AG04450 (cell line): Measurements from ENCODE around the gene RFX2. TPM values are rescaled to one million over a fixed set of nuclear protein-coding genes. Genes with fewer than 3 reads are reported as not detected.

ENCODE experiments used
- CTCF ChIA-PET: fragments of 300-600, 350-600 bp; formaldehyde crosslinking; extraction: SDS; loops from one replicate; lab custom pipeline; 2022; ENCODE audit warnings: antibody characterized with exemption, inconsistent platforms; lab: Charles Lee
- POLR2A ChIA-PET: fragments of 350-600 bp; formaldehyde crosslinking; extraction: SDS; loops from one replicate; lab custom pipeline; 2021; ENCODE audit warnings: antibody characterized with exemption, inconsistent platforms; lab: Yijun Ruan, JAX
- DNase-seq: peaks from one replicate; pipeline ENCODE4 v3.0.0-alpha.2; 2011; ENCODE audit warnings: low read depth, low spot score
- H3K27ac ChIP-seq: one replicate; pipeline ENCODE4 v1.5.1; 2012; ENCODE audit warnings: low read depth, low read length, control low read depth
- H3K27me3 ChIP-seq: one replicate; pipeline ENCODE4 v1.6.0; 2012; ENCODE audit warnings: low read length; ENCODE audit not compliant: control insufficient read depth, insufficient read depth
- H3K4me3 ChIP-seq: 2 replicates; pipeline ENCODE4 v1.5.1; 2011; ENCODE audit warnings: mild to moderate bottlenecking, low read depth, low read length, control low read depth
- H3K9me3 ChIP-seq: 2 replicates; pipeline ENCODE4 v1.5.1; 2012; ENCODE audit warnings: low read length; ENCODE audit not compliant: control insufficient read depth, insufficient read depth
- polyA plus RNA-seq: library from polyadenylated mRNA; depleted of rRNA; stranded (reverse); fragments of >200 nt; gene quantifications from 2 replicates; pipeline ENCODE4 v1.2.3, GENCODE V29; 2011
- TF ChIP-seq, protein P1 (sequence below): IDR thresholded peaks from 2 replicates; pipeline ENCODE4 v1.5.1; 2011; ENCODE audit warnings: low read depth, low read length, control low read depth, inconsistent platforms

Gene RFX2
- polyA plus RNA-seq, 1 experiment: 2.9 TPM

DNA sequence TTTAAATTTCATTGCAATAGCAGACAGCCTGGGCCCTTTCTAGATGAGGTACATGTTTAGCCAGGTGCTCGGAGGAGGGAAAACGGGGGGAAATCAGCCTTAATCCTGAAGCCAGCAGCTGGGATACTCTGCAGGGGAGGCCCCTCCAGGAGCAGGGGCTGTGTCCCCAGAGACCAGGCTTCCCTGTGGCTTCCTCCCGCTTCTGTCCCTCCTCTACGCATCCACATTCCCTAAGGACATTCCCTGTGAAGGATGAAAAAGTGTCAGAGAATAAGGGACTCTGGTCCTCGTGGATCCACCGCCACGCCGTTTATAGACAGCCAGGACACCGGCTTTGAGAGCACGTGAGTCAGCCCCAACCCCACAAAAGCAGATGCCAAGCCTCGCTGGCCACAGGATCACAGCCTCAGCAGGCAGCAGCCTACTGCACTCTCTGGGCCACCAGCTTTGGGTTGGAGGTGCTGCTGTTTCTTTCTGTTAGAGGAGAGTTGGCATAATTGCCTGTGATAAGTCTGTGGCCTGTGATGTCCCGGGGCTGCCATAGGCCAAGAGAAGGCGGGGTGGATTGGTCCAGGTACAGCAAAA lies 95.7 kb downstream of the RFX2 start:
- no peak for DNase-seq
- H3K27ac ChIP-seq: no peak overlapping the region
- no peaks in the 10 kb centered on the region for H3K27me3 ChIP-seq
- ChIA-PET CTCF (interaction anchor here (1.3 kb wide), 2 partner anchors 8 to 28 kb away, joined by 3 to 6 read pairs; no protein-coding TSS in a partner anchor), POLR2A (no interaction called here)
- TF ChIP-seq, protein P1, sequence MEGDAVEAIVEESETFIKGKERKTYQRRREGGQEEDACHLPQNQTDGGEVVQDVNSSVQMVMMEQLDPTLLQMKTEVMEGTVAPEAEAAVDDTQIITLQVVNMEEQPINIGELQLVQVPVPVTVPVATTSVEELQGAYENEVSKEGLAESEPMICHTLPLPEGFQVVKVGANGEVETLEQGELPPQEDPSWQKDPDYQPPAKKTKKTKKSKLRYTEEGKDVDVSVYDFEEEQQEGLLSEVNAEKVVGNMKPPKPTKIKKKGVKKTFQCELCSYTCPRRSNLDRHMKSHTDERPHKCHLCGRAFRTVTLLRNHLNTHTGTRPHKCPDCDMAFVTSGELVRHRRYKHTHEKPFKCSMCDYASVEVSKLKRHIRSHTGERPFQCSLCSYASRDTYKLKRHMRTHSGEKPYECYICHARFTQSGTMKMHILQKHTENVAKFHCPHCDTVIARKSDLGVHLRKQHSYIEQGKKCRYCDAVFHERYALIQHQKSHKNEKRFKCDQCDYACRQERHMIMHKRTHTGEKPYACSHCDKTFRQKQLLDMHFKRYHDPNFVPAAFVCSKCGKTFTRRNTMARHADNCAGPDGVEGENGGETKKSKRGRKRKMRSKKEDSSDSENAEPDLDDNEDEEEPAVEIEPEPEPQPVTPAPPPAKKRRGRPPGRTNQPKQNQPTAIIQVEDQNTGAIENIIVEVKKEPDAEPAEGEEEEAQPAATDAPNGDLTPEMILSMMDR: no peak
- H3K9me3 ChIP-seq: no peaks in the 10 kb centered on the region
- H3K4me3 ChIP-seq: no peak overlapping the region

DNA sequence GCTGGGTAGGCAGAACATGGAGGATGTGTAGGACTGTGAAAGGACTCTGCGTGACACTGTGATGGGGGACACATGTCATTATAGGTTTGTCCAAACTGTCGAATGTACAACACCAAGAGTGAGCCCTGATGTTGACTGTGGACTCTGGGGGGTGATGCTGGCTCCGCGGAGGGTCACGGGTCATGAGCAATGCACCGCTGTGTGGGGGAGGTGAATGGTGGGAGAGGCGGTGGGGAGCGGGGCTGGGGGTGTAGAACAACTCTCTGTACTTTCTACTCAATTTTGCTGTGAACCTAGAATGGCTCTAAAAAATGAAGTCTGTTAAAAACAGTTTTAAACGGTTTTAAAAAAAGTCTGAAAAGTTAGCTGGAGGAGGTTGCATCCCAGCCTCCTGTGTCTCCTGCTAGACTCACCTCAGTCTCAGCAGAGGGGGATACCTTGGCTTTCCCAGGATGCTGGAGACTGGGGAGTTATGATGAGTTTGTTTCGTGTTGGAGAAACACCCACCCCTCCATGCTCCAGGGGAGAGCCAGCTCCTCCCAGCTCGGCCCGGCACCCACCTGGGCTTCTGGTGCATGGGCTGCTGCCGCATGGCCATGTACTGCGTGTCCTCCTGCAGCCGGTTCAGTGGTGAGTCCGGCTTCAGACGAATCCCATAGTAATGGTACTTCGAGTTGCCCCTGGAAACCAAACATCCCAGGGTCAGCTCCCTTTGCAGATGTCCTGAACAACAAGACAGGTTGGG lies 97.7 kb downstream of the RFX2 start:
- ChIA-PET POLR2A (no interaction called here), CTCF (interaction anchor here (1.0 to 2.2 kb wide), 4 partner anchors 10 to 209 kb away, joined by 3 to 10 read pairs (median 4); no protein-coding TSS in a partner anchor)
- no peak overlapping the region for H3K4me3 ChIP-seq
- TF ChIP-seq, protein P1: no peak
- H3K27ac ChIP-seq: no peak overlapping the region
- no peaks in the 10 kb centered on the region; the same call in 1 of the 2 replicates for H3K9me3 ChIP-seq
- no peaks in the 10 kb centered on the region for H3K27me3 ChIP-seq
- no peak for DNase-seq

DNA sequence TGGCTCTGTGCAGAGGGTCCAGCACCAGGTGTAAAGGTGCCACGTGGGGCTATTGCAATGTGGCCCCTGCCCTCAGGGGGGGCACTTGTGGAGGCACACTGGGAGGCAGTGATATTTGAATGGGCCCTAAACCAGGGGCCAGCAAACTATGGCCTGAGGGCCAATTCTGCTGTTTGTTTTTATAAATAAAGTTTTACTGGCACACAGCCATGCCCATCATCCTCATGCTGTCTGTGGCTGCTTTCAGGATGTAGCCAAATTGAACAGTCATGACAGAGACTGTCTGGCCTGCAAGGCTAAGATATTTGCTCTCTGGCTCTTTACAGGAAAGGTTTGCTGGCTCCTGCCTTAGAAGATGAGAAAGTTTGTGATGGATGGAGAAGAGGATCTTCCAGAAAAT lies 98.5 kb downstream of the RFX2 start:
- ChIA-PET CTCF (interaction anchor here (1.7 to 2.2 kb wide), 3 partner anchors 10 to 208 kb away, joined by 4 to 10 read pairs (median 4); no protein-coding TSS in a partner anchor), POLR2A (no interaction called here)
- H3K27me3 ChIP-seq: no peaks in the 10 kb centered on the region
- no peak overlapping the region for H3K4me3 ChIP-seq
- H3K9me3 ChIP-seq: no peaks in the 10 kb centered on the region; the same call in 1 of the 2 replicates
- DNase-seq: no peak
- H3K27ac ChIP-seq: peak overlapping the region; percentile 31
- TF ChIP-seq, protein P1: no peak

DNA sequence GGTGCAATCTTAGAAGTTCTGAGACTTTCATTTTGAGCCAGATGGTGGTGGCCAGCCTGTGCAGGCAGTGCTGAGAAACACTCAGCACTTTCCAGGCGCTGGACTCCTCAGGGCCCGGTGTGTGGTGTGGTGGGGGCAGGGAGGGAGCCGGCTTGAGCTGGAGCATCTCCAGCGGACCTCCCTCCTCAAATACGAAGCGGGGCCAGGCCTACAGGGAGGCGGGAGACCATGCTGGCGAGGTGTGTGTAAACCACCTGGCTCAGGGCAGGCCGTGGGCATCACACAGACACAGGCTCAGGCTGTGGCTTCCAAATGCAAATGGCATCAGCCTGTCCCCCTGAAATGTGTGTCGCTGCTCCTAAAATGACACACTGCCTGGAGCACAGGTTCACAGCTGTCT lies 99.1 kb downstream of the RFX2 start:
- POLR2A ChIA-PET: no interaction called here
- CTCF ChIA-PET: interaction anchor here (2.2 kb wide), 1 partner anchor 11 kb away, joined by 10 read pairs; no protein-coding TSS in a partner anchor
- TF ChIP-seq, protein P1: no peak
- Histone ChIP-seq H3K27ac (no peak overlapping the region), H3K27me3 (no peaks in the 10 kb centered on the region), H3K4me3 (no peak overlapping the region), H3K9me3 (no peaks in the 10 kb centered on the region; the same call in 1 of the 2 replicates)
- no peak for DNase-seq

DNA sequence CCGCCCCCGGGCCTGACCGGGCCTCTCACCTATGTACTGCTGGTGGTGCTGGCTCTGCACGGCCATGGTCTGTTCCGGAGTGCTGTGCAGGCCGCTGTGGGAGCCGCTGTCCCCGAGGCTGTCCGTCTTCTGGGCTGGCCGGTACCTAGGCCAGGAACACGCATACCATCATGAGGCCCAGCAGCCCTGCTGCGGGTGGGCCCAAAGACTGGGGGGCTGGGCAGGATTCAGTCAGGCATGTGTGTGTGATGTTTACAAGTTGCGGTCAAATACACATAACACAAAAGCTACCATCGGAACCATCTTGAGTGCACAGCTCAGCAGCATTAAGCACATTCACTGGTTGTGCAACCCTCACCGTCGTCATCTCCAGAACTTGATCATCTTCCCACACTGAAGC lies 100.2 kb downstream of the RFX2 start:
- CTCF ChIA-PET: interaction anchor here (1.1 kb wide), 1 partner anchor 16 kb away, joined by 4 read pairs; no protein-coding TSS in a partner anchor
- Histone ChIP-seq H3K27ac (no peak overlapping the region), H3K9me3 (no peaks in the 10 kb centered on the region; the same call in 1 of the 2 replicates), H3K4me3 (no peak overlapping the region), H3K27me3 (no peaks in the 10 kb centered on the region)
- DNase-seq: no peak
- TF ChIP-seq, protein P1: no peak
- POLR2A ChIA-PET: no interaction called here
